Keratinocyte (primary cell): ENCODE data around the gene INAFM1. TPM values are rescaled to one million over a fixed set of nuclear protein-coding genes. Genes with fewer than 3 reads are reported as not detected.
"Not testable (repeated sequence)": the region's sequence is repeated elsewhere in the genome, so short reads cannot be mapped to it uniquely, and the experiment has no call there.

Experiments
- DNase-seq: peaks from one replicate; pipeline ENCODE4 v3.0.0-alpha.2; 2011; ENCODE audit warnings: low read depth, missing footprints, low spot score
- FAIRE-seq: peaks from 2 replicates; lab custom pipeline; 2011; peaks lifted over from hg19 to GRCh38; lab: Jason Lieb, UNC
- H2AFZ ChIP-seq: 2 replicates; pipeline ENCODE4 v1.6.0; 2012; ENCODE audit warnings: low read length, control low read depth, inconsistent platforms; ENCODE audit not compliant: control insufficient read depth
- H3K27ac ChIP-seq: 2 replicates; pipeline ENCODE4 v1.5.1; 2011; ENCODE audit warnings: low read length; ENCODE audit not compliant: control insufficient read depth, insufficient read depth
- H3K27me3 ChIP-seq: 3 replicates; pipeline ENCODE4 v1.6.0; 2011; ENCODE audit warnings: low read length; ENCODE audit not compliant: control insufficient read depth, insufficient read depth; ENCODE audit errors: extremely low read depth
- H3K36me3 ChIP-seq, 2 experiments: 2 replicates in 1 of 2; 3 replicates in 1 of 2; pipeline ENCODE4 v1.5.1; 2011; ENCODE audit warnings: low read length in 2 of 2, mild to moderate bottlenecking in 1 of 2; ENCODE audit not compliant: control insufficient read depth in 2 of 2, insufficient read depth in 2 of 2; ENCODE audit errors: extremely low read depth in 1 of 2
- H3K4me1 ChIP-seq: 3 replicates; pipeline ENCODE4 v1.5.1; 2011; ENCODE audit warnings: low read length; ENCODE audit not compliant: control insufficient read depth, insufficient read depth; ENCODE audit errors: extremely low read depth
- H3K4me2 ChIP-seq: 3 replicates; pipeline ENCODE4 v1.6.0; 2011; ENCODE audit warnings: low read depth, low read length; ENCODE audit not compliant: control insufficient read depth, insufficient read depth; ENCODE audit errors: extremely low read depth
- H3K4me3 ChIP-seq, 3 experiments: fragments of 200-600 bp in 1 of 3; sonication (generic) in 1 of 3; 2 replicates in 2 of 3; 3 replicates in 1 of 3; pipeline ENCODE4 v1.5.1; 2011 to 2016; ENCODE audit warnings: low read length in 3 of 3, mild to moderate bottlenecking in 3 of 3, control low read depth in 2 of 3, inconsistent platforms in 1 of 3, low read depth in 1 of 3, mixed read lengths in 1 of 3, mixed run types in 1 of 3, moderate library complexity in 1 of 3; ENCODE audit not compliant: control insufficient read depth in 2 of 3, insufficient read depth in 2 of 3; ENCODE audit errors: extremely low read depth in 1 of 3
- H3K79me2 ChIP-seq: 2 replicates; pipeline ENCODE4 v1.6.0; 2012; ENCODE audit warnings: low read length; ENCODE audit not compliant: control insufficient read depth, insufficient read depth
- H3K9ac ChIP-seq: 3 replicates; pipeline ENCODE4 v1.6.0; 2011; ENCODE audit warnings: low read length; ENCODE audit not compliant: control insufficient read depth, insufficient read depth; ENCODE audit errors: extremely low read depth
- H3K9me1 ChIP-seq: 3 replicates; pipeline ENCODE4 v1.6.0; 2011; ENCODE audit warnings: low read length; ENCODE audit not compliant: control insufficient read depth, insufficient read depth; ENCODE audit errors: extremely low read depth
- H3K9me3 ChIP-seq: 2 replicates; pipeline ENCODE4 v1.5.1; 2012; ENCODE audit warnings: low read depth, low read length; ENCODE audit not compliant: control insufficient read depth
- H4K20me1 ChIP-seq: 3 replicates; pipeline ENCODE4 v1.6.0; 2011; ENCODE audit warnings: low read length; ENCODE audit not compliant: control insufficient read depth, insufficient read depth; ENCODE audit errors: extremely low read depth
- CTCF ChIP-seq, 3 experiments: IDR thresholded peaks in 1 of 3; conservative IDR thresholded peaks in 1 of 3; optimal IDR thresholded peaks in 1 of 3; 2 replicates in 2 of 3; 3 replicates in 1 of 3; pipeline versions ENCODE3 to v1.5.1; 2011; ENCODE audit warnings: low read length in 3 of 3, mild to moderate bottlenecking in 3 of 3, moderate library complexity in 2 of 3, control low read depth in 1 of 3, inconsistent platforms in 1 of 3; ENCODE audit not compliant: insufficient read depth in 2 of 3; ENCODE audit errors: extremely low read depth in 1 of 3
- EZH2 ChIP-seq: IDR thresholded peaks from one replicate; pipeline ENCODE4 v1.6.1; 2012; ENCODE audit warnings: inconsistent platforms, mild to moderate bottlenecking, low read length, moderate library complexity
- dilution Hi-C: fragments of 300-500 bp; cut with MboI; formaldehyde crosslinking; loops from one replicate; pipeline ENCODE4 v1.7.0; 2020; ENCODE audit warnings: low sequenced_read_pairs; ENCODE audit not compliant: extremely low pct_ligation_motif_present
- polyA plus RNA-seq, 5 experiments: library from polyadenylated mRNA; depleted of rRNA in 3 of 5; stranded (reverse) in 3 of 5; stranded (forward) in 1 of 5; unstranded in 1 of 5; fragments of >200 nt; gene quantifications; 1 replicate in 1 of 5; 2 replicates in 3 of 5; 3 replicates in 1 of 5; pipeline versions ENCODE4 v1.2.1 to v1.2.3, GENCODE V29; 2011 to 2012; ENCODE audit warnings: missing spikeins in 2 of 5, low read depth in 1 of 5, low replicate concordance in 1 of 5

Gene INAFM1
- polyA plus RNA-seq, 1 donor (not counting 4 experiments of a cell fraction or from before 2014, with no cell fraction given) = 0.35 TPM

DNA sequence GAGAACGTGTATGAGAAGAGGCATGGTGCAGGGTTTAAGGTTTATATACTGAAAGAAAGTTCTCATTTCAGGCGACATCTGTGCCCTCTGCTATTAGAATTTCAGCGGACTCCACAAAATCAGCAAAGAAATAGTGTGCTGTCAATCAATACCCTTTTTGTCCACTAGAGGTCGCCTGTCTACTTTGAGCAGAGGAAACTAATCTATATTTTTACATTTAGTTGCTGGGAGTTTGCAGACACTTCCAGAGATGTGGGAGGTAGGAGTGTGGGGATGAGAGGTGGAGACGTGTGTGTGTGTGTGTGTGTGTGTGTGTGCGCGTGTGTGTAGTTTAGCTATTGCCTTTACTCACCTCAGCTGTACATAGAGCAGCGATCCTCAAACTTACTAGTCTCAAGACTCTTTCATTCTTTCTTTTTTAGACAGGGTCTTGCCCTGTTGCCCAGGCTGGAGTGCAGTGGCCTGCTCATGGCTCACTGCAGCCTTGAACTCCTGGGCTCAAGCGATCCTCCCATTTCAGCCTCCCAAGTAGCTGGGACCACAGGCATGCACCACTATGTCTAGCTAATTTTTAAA, 9.7 kb downstream of the INAFM1 start:
- FAIRE-seq (no peak), DNase-seq (no peak)
- dilution Hi-C loops = no loop called here

DNA sequence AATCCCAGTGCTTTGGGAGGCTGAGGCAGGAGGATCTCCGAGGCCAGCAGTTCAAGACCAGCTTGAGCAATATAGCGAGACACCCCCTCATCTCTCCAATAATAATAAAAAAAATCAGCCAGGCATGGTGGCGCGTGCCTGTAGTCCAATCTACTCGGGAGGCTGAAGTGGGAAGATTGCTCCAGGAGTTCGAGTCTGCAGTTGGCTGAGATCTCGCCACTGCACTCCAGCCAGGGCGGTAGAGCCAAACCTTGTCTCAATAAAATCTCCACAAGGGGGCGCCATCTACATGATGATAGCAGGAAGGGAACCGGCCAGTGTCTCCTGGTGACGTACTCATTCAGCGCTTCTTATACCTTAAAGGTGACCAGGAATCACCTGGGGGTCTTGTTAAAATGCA, 21.4 kb downstream of the INAFM1 start:
- FAIRE-seq (peak; percentile 93), DNase-seq (no peak)
- no peaks in the 10 kb centered on the region for H3K4me1 ChIP-seq
- H2AFZ ChIP-seq = no peak overlapping the region
- H3K9me1 ChIP-seq = no peaks in the 10 kb centered on the region
- H3K9me3 ChIP-seq = no peaks in the 10 kb centered on the region
- H3K79me2 ChIP-seq = no peaks in the 10 kb centered on the region
- H3K9ac ChIP-seq = no peak overlapping the region
- dilution Hi-C loops = no loop called here
- TF ChIP-seq EZH2 = no peak
- TF ChIP-seq CTCF (optimal IDR thresholded peaks at IDR 0.05 in 1 of 3, IDR thresholded peaks at IDR 0.05 in 1 of 3, conservative IDR thresholded peaks at IDR 0.05 in 1 of 3; ENCODE audit: extremely low read depth in 1 of 3, insufficient read depth in 2 of 3, low read length in 3 of 3) = peak; percentile 64 to 87 (median 65)
- no peaks in the 10 kb centered on the region for H4K20me1 ChIP-seq
- H3K4me2 ChIP-seq = no peak overlapping the region
- H3K27ac ChIP-seq = no peak overlapping the region
- no peaks in the 10 kb centered on the region for H3K36me3 ChIP-seq
- H3K4me3 ChIP-seq = no peak overlapping the region
- no peaks in the 10 kb centered on the region for H3K27me3 ChIP-seq

More for the DNA sequence above, 9.7 kb downstream of the INAFM1 start:
- Histone ChIP-seq H3K4me1 (peaks cover 7% of the 10 kb centered on the region), H4K20me1 (no peaks in the 10 kb centered on the region), H3K27me3 (no peaks in the 10 kb centered on the region), H3K4me2 (no peak overlapping the region), H2AFZ (no peak overlapping the region), H3K36me3 (no peaks in the 10 kb centered on the region), H3K9me3 (no peaks in the 10 kb centered on the region), H3K4me3 (no peak overlapping the region), H3K9me1 (no peaks in the 10 kb centered on the region), H3K27ac (no peak overlapping the region), H3K9ac (no peak overlapping the region), H3K79me2 (no peaks in the 10 kb centered on the region)
- TF ChIP-seq CTCF (optimal IDR thresholded peaks at IDR 0.05 in 1 of 3, IDR thresholded peaks at IDR 0.05 in 1 of 3, conservative IDR thresholded peaks at IDR 0.05 in 1 of 3; ENCODE audit: extremely low read depth in 1 of 3, insufficient read depth in 2 of 3, low read length in 3 of 3) (peak; percentile 26 to 86 (median 70)), EZH2 (no peak)

DNA sequence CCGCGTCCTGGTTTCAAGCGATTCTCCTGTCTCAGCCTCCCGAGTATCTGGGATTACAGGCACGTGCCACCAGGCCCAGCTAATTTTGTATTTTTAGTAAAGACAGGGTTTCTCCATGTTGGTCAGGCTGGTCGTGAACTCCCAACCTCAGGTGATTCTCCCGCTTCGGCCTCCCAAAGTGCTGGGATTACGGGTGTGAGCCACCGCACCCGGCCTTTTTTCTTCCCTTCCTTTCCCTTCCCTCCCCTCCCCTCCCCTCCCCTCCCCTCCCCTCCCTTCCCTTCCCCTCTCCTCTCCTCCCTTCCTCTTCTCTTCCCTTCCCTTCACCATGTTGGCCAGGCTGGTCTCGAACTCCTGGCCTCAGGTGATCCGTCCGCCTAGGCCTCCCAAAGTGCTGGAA, 26.2 kb downstream of the INAFM1 start:
- H3K36me3 ChIP-seq, H2AFZ ChIP-seq, H3K9ac ChIP-seq, H3K79me2 ChIP-seq, H3K4me3 ChIP-seq, FAIRE-seq, H3K9me3 ChIP-seq, H3K9me1 ChIP-seq, H3K27ac ChIP-seq, H3K4me2 ChIP-seq, dilution Hi-C loops, H3K27me3 ChIP-seq, DNase-seq, H3K4me1 ChIP-seq, H4K20me1 ChIP-seq: not testable (repeated sequence)
